DND-41 (cell line): ENCODE measurements around the gene SEC61A1.

Experiments used
- EZH2 ChIP-seq: IDR thresholded peaks from 3 replicates; pipeline ENCODE4 v1.6.1; 2012; ENCODE audit warnings: borderline replicate concordance, low read depth, mild to moderate bottlenecking, moderate library complexity, low read length, inconsistent platforms; ENCODE audit not compliant: severe bottlenecking
- TF ChIP-seq, protein P1 (sequence below): IDR thresholded peaks from 2 replicates; pipeline ENCODE4 v1.5.1; 2012; ENCODE audit warnings: borderline replicate concordance, low read length, moderate library complexity, mild to moderate bottlenecking; ENCODE audit not compliant: poor library complexity, severe bottlenecking; ENCODE audit errors: extremely low read depth

DNA sequence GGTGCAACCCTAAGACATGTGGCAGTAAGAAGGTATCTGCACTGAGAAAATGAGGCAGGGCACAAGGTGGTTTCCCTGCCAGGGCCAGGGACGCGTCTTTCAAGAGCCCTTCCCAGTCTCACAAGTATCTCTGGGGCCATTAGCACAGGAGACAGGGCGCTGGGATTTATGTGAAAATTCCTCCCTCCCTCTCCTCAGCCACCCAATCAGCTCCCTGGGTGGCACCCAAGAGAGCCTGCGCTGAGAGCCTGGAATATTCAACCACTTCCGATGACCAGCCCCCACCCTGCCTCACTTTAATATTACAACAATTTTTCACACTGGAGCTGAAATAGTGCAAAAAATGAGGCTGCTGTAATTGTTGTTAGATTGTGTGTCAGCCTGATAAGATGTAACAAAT, 26.1 kb downstream of the SEC61A1 start:
- TF ChIP-seq, protein P1, sequence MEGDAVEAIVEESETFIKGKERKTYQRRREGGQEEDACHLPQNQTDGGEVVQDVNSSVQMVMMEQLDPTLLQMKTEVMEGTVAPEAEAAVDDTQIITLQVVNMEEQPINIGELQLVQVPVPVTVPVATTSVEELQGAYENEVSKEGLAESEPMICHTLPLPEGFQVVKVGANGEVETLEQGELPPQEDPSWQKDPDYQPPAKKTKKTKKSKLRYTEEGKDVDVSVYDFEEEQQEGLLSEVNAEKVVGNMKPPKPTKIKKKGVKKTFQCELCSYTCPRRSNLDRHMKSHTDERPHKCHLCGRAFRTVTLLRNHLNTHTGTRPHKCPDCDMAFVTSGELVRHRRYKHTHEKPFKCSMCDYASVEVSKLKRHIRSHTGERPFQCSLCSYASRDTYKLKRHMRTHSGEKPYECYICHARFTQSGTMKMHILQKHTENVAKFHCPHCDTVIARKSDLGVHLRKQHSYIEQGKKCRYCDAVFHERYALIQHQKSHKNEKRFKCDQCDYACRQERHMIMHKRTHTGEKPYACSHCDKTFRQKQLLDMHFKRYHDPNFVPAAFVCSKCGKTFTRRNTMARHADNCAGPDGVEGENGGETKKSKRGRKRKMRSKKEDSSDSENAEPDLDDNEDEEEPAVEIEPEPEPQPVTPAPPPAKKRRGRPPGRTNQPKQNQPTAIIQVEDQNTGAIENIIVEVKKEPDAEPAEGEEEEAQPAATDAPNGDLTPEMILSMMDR, result no peak
- no peak for TF ChIP-seq EZH2
